Muscle layer of colon (tissue), 2 donors: ENCODE data around the gene DUSP3.

Source experiments
- H3K27ac ChIP-seq: one replicate; pipeline ENCODE4 v1.7.0; 2013; ENCODE audit warnings: low read depth, mild to moderate bottlenecking, low read length, moderate library complexity
- H3K27me3 ChIP-seq, 2 donors: one replicate each; pipeline ENCODE4 v1.7.0; 2013; ENCODE audit warnings: low read length in 2 of 2, mild to moderate bottlenecking in 2 of 2; ENCODE audit not compliant: insufficient read depth in 2 of 2, control insufficient read depth in 1 of 2
- H3K36me3 ChIP-seq: one replicate; pipeline ENCODE4 v1.7.0; 2013; ENCODE audit warnings: mild to moderate bottlenecking, low read length; ENCODE audit not compliant: insufficient read depth
- H3K4me1 ChIP-seq: one replicate; pipeline ENCODE4 v1.7.0; 2013; ENCODE audit warnings: mild to moderate bottlenecking, low read length; ENCODE audit not compliant: insufficient read depth
- H3K4me3 ChIP-seq, 2 donors: one replicate each; pipeline ENCODE4 v1.7.0; 2013; ENCODE audit warnings: low read length in 2 of 2, low read depth in 1 of 2, mild to moderate bottlenecking in 1 of 2, moderate library complexity in 1 of 2
- H3K9ac ChIP-seq: one replicate; pipeline ENCODE4 v1.7.0; 2013; ENCODE audit warnings: low read length
- H3K9me3 ChIP-seq: one replicate; pipeline ENCODE4 v1.7.0; 2013; ENCODE audit warnings: mild to moderate bottlenecking, low read length
- donor health status: abdominal sarcoma.
- donor health status: Adenocarcinoma of cecum.

Gene DUSP3

GRCh38 chr17:43779145-43780125 lies 658 bp upstream of the DUSP3 start:
- Histone ChIP-seq H3K4me3 (peak overlapping the region; percentile 56 to 70), H3K9ac (peak overlapping the region; percentile 78), H3K27ac (peak overlapping the region; percentile 98), H3K27me3 (no peaks in the 10 kb centered on the region), H3K9me3 (no peaks in the 10 kb centered on the region), H3K4me1 (peaks cover 33% of the 10 kb centered on the region), H3K36me3 (peaks cover 13% of the 10 kb centered on the region)

- peaks cover 59% of the 10 kb centered on the region for H3K36me3 ChIP-seq
- no peak overlapping the region for H3K9ac ChIP-seq
- H3K9me3 ChIP-seq = no peaks in the 10 kb centered on the region
- no peak overlapping the region for H3K4me3 ChIP-seq
- peaks cover 30% of the 10 kb centered on the region for H3K4me1 ChIP-seq
- H3K27me3 ChIP-seq = no peaks in the 10 kb centered on the region
- H3K27ac ChIP-seq = no peak overlapping the region
Observed at GRCh38 chr17:43774304-43775250, 4.2 kb downstream of the DUSP3 start.

- Histone ChIP-seq H3K9me3 (no peaks in the 10 kb centered on the region), H3K36me3 (peaks cover 74% of the 10 kb centered on the region), H3K27ac (peak overlapping the region; percentile 23), H3K27me3 (no peaks in the 10 kb centered on the region), H3K4me1 (peaks cover 26% of the 10 kb centered on the region), H3K9ac (no peak overlapping the region), H3K4me3 (no peak overlapping the region)
Observed at GRCh38 chr17:43772877-43773648, 5.7 kb downstream of the DUSP3 start.

- Histone ChIP-seq H3K9ac (no peak overlapping the region), H3K27me3 (no peaks in the 10 kb centered on the region), H3K36me3 (peaks cover 89% of the 10 kb centered on the region), H3K27ac (no peak overlapping the region), H3K9me3 (no peaks in the 10 kb centered on the region), H3K4me3 (no peak overlapping the region), H3K4me1 (peaks cover 15% of the 10 kb centered on the region)
Observed at GRCh38 chr17:43771463-43771862, 7.3 kb downstream of the DUSP3 start.

GRCh38 chr17:43770957-43771356 lies 7.8 kb downstream of the DUSP3 start:
- H3K9ac ChIP-seq = no peak overlapping the region
- H3K27ac ChIP-seq = no peak overlapping the region
- no peaks in the 10 kb centered on the region for H3K27me3 ChIP-seq
- H3K4me1 ChIP-seq = peaks cover 11% of the 10 kb centered on the region
- H3K4me3 ChIP-seq = no peak overlapping the region
- H3K9me3 ChIP-seq = no peaks in the 10 kb centered on the region
- H3K36me3 ChIP-seq = peaks cover 93% of the 10 kb centered on the region

GRCh38 chr17:43769859-43770258 lies 8.9 kb downstream of the DUSP3 start:
- no peaks in the 10 kb centered on the region for H3K27me3 ChIP-seq
- H3K9ac ChIP-seq = no peak overlapping the region
- no peak overlapping the region for H3K27ac ChIP-seq
- H3K4me1 ChIP-seq = peaks cover 1% of the 10 kb centered on the region
- H3K36me3 ChIP-seq = peaks cover 88% of the 10 kb centered on the region
- no peaks in the 10 kb centered on the region for H3K9me3 ChIP-seq
- no peak overlapping the region for H3K4me3 ChIP-seq

GRCh38 chr17:43769426-43769825 lies 9.4 kb downstream of the DUSP3 start:
- Histone ChIP-seq H3K27ac (no peak overlapping the region), H3K9me3 (no peaks in the 10 kb centered on the region), H3K36me3 (peaks cover 88% of the 10 kb centered on the region), H3K4me1 (no peaks in the 10 kb centered on the region), H3K4me3 (no peak overlapping the region), H3K9ac (no peak overlapping the region), H3K27me3 (no peaks in the 10 kb centered on the region)

GRCh38 chr17:43768943-43769342 lies 9.8 kb downstream of the DUSP3 start:
- no peaks in the 10 kb centered on the region for H3K4me1 ChIP-seq
- H3K4me3 ChIP-seq = no peak overlapping the region
- H3K9me3 ChIP-seq = no peaks in the 10 kb centered on the region
- H3K9ac ChIP-seq = no peak overlapping the region
- no peak overlapping the region for H3K27ac ChIP-seq
- H3K36me3 ChIP-seq = peaks cover 84% of the 10 kb centered on the region
- H3K27me3 ChIP-seq = no peaks in the 10 kb centered on the region

- Histone ChIP-seq H3K4me3 (no peak overlapping the region), H3K27ac (no peak overlapping the region), H3K27me3 (no peaks in the 10 kb centered on the region), H3K9ac (no peak overlapping the region), H3K36me3 (peaks cover 79% of the 10 kb centered on the region), H3K9me3 (no peaks in the 10 kb centered on the region), H3K4me1 (no peaks in the 10 kb centered on the region)
Observed at GRCh38 chr17:43768382-43768781, 10.4 kb downstream of the DUSP3 start.

- no peaks in the 10 kb centered on the region for H3K4me1 ChIP-seq
- no peak overlapping the region for H3K9ac ChIP-seq
- no peaks in the 10 kb centered on the region for H3K27me3 ChIP-seq
- H3K9me3 ChIP-seq = no peaks in the 10 kb centered on the region
- H3K4me3 ChIP-seq = no peak overlapping the region
- H3K27ac ChIP-seq = no peak overlapping the region
- peaks cover 72% of the 10 kb centered on the region for H3K36me3 ChIP-seq
Observed at GRCh38 chr17:43767713-43768059, 11.1 kb downstream of the DUSP3 start.
